Gastrocnemius medialis (tissue), 4 donors: ENCODE results near the gene ZNF407.

Experiments
- POLR2A ChIP-seq, 2 donors: fragments of 450-650 bp; IDR thresholded peaks; one replicate each; pipeline ENCODE4 v1.6.1; 2017; ENCODE audit warnings: antibody characterized with exemption in 2 of 2, mild to moderate bottlenecking in 2 of 2, moderate library complexity in 2 of 2
- TF ChIP-seq, protein P1 (sequence below), 5 experiments: fragments of 450-650 bp in 3 of 5; fragments of 200-600 bp in 2 of 5; sonication (generic) in 2 of 5; IDR thresholded peaks in 4 of 5; conservative IDR thresholded peaks in 1 of 5; 1 replicate in 4 of 5; 2 replicates in 1 of 5; pipeline ENCODE4 v1.5.1; 2016 to 2019; ENCODE audit warnings: antibody characterized with exemption in 5 of 5, mild to moderate bottlenecking in 3 of 5, moderate library complexity in 3 of 5

DNA sequence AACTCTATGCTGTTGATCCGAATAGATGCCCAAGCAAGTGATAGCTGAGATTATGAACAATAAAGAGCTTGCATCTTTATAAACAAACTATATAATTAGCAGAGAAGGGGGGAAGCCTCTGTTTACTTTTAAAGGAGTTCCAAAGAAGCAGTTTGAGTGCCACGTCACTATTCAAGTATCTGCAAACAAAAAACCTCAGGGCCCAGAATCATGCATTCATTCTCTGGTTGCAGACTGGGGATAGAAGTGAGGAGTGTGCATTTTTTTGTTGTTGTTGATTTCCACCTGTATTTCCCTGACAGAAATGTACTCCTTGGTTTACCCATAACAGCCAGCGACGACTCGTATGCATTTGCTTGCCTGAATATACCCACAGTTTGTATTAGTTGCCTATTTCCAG, 347.0 kb downstream of the ZNF407 start:
- TF ChIP-seq, protein P1, sequence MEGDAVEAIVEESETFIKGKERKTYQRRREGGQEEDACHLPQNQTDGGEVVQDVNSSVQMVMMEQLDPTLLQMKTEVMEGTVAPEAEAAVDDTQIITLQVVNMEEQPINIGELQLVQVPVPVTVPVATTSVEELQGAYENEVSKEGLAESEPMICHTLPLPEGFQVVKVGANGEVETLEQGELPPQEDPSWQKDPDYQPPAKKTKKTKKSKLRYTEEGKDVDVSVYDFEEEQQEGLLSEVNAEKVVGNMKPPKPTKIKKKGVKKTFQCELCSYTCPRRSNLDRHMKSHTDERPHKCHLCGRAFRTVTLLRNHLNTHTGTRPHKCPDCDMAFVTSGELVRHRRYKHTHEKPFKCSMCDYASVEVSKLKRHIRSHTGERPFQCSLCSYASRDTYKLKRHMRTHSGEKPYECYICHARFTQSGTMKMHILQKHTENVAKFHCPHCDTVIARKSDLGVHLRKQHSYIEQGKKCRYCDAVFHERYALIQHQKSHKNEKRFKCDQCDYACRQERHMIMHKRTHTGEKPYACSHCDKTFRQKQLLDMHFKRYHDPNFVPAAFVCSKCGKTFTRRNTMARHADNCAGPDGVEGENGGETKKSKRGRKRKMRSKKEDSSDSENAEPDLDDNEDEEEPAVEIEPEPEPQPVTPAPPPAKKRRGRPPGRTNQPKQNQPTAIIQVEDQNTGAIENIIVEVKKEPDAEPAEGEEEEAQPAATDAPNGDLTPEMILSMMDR (IDR thresholded peaks at IDR 0.05 in 4 of 5, conservative IDR thresholded peaks at IDR 0.05 in 1 of 5) = no peak
- TF ChIP-seq POLR2A (IDR thresholded peaks at IDR 0.05) = no peak
